ENCODE results near the gene DHH. TPM values are rescaled to one million over a fixed set of nuclear protein-coding genes. Genes with fewer than 3 reads are reported as not detected.

Gene DHH
- total and polyA plus RNA-seq, 9 of the 15 experiments (the other 6 are each of a cell fraction or from before 2014, with no cell fraction given): 0.07 to 2.6 (median 0.54) TPM

GRCh38 chr12:49133590-49133989 is 39.0 kb upstream of the DHH start (continued):
- TF ChIP-seq CEBPG (CRISPR knock-in tag; IDR thresholded peaks at IDR 0.05): no peak
- TF ChIP-seq CEBPG (tag; conservative IDR thresholded peaks at IDR 0.05 in 1 of 2, IDR thresholded peaks at IDR 0.05 in 1 of 2): 0 out of 4 replicates have a peak, but pooled peaks of 1 of the 2 experiments have one; percentile 9
- TF ChIP-seq, protein P1, sequence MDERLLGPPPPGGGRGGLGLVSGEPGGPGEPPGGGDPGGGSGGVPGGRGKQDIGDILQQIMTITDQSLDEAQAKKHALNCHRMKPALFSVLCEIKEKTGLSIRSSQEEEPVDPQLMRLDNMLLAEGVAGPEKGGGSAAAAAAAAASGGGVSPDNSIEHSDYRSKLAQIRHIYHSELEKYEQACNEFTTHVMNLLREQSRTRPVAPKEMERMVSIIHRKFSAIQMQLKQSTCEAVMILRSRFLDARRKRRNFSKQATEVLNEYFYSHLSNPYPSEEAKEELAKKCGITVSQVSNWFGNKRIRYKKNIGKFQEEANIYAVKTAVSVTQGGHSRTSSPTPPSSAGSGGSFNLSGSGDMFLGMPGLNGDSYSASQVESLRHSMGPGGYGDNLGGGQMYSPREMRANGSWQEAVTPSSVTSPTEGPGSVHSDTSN (CRISPR knock-in tag; IDR thresholded peaks at IDR 0.05; ENCODE audit: low read depth): no peak
- TF ChIP-seq, protein P1 (tag; conservative IDR thresholded peaks at IDR 0.05; ENCODE audit: low read depth): no peak
- TF ChIP-seq ZNF121 (CRISPR knock-in tag; conservative IDR thresholded peaks at IDR 0.05): no peak
- no peak for TF ChIP-seq ELF1 (tag; IDR thresholded peaks at IDR 0.05)

DNA sequence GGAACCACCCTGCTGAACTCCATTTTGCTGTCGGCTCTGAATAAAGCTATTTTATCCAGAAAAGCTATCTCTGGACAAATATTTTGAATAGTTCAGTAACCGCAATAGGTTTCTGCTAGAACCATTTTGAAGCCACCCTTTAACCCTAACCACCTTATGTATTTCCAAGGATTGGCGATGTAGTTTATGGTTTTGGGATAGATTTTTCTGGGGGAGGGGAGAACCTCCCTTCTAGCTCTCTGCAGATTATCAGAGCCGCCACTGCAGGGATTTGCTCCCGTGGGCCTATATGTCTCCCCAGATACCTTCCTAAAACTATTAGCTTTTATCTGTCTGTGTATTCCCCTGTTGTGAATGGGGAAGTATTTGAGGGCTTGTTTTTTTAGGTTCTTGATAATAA is 38.4 kb upstream of the DHH start:
- no peak for FAIRE-seq
- Histone ChIP-seq H3K9ac (ENCODE audit: insufficient read depth in 1 of 2, low read depth in 2 of 2, low read length in 2 of 2) (peak overlapping the region in 1 of 2 experiments; percentile 88; a peak in 2 of 4 replicates), H3K4me2 (ENCODE audit: insufficient read depth, low read length) (peak overlapping the region; percentile 77), H2AFZ (ENCODE audit: low read depth, low read length) (0 out of 2 replicates have a peak overlapping the region, but pooled peaks have one; percentile 5), H3K9me1 (ENCODE audit: control insufficient read depth, insufficient read depth, low read length) (peaks cover 4% of the 10 kb centered on the region), H3K4me1 (replicated peaks in 1 of 2; ENCODE audit: control insufficient read depth in 2 of 2, insufficient read depth in 2 of 2, low read length in 2 of 2) (peaks cover 15 to 31% of the 10 kb centered on the region in 2 experiments; a peak in 4 of 5 replicates), H3K36me3 (ENCODE audit: control insufficient read depth, insufficient read depth, low read length) (peaks cover 26% of the 10 kb centered on the region), H3K9me3 (replicated peaks; ENCODE audit: control insufficient read depth, insufficient read depth, low read depth, low read length) (no peaks in the 10 kb centered on the region), H3K27ac (ENCODE audit: extremely low read depth, low read depth, low read length) (no peak overlapping the region; the same call in 2 of the 3 replicates), H3K27me3 (ENCODE audit: control insufficient read depth in 2 of 2, insufficient read depth in 2 of 2, low read length in 2 of 2) (no peaks in the 10 kb centered on the region), H3K79me2 (ENCODE audit: control insufficient read depth, insufficient read depth, low read length) (peaks cover 51% of the 10 kb centered on the region), H4K20me1 (replicated peaks; ENCODE audit: control insufficient read depth, insufficient read depth, low read length) (peaks cover 13% of the 10 kb centered on the region), H3K4me3 (peak overlapping the region; percentile 84)
- POLR2A ChIA-PET: interaction anchor here (0.6 to 4.9 kb wide), 17 partner anchors 9 to 144 kb away, joined by 3 to 151 read pairs (median 13); partner anchors contain the start of genes DHH, RHEBL1 and TUBA1C
- 3% methylated on average over 5 of the region's 5 CpGs for WGBS (ENCODE audit: insufficient coverage, low coverage, missing lambda C conversion rate)
- intact Hi-C loops (cut with micrococcal nuclease) (loop anchor here (5.0 to 10.0 kb wide), 2 partner anchors 71 to 132 kb away; partner anchors contain the start of genes KMT2D and TUBA1C), in situ Hi-C loops (cut with MboI) (no loop called here)
- BruUV-seq (replicated peaks): no TSS peak
- ATAC-seq: no peak
- CTCF ChIA-PET (ENCODE audit: low intra/inter-chr PET ratio): no interaction called here
- DNase-seq (ENCODE audit: extremely low read depth in 1 of 4, low spot score in 3 of 4): peak in 2 of 4 experiments; percentile 20 to 44
- TF ChIP-seq TEAD1 (CRISPR knock-in tag; IDR thresholded peaks at IDR 0.05) (peak in 1 of 2 experiments; percentile 32; a peak in 1 of 4 replicates), DPF2 (IDR thresholded peaks at IDR 0.05) (no peak), NCOA1 (IDR thresholded peaks at IDR 0.05; ENCODE audit: low read depth) (no peak), HDAC2 (IDR thresholded peaks at IDR 0.05) (peak; percentile 47; the same call in 1 of the 2 replicates), CHCHD3 (CRISPR knock-in tag; IDR thresholded peaks at IDR 0.05) (no peak), RCOR1 (IDR thresholded peaks at IDR 0.05; ENCODE audit: borderline replicate concordance in 1 of 2, low read depth in 2 of 2, low read length in 2 of 2) (peak; percentile 42 to 89; a peak in 2 of 4 replicates), CBFA2T3 (IDR thresholded peaks at IDR 0.05) (peak; percentile 49)
- TF ChIP-seq, protein P2, sequence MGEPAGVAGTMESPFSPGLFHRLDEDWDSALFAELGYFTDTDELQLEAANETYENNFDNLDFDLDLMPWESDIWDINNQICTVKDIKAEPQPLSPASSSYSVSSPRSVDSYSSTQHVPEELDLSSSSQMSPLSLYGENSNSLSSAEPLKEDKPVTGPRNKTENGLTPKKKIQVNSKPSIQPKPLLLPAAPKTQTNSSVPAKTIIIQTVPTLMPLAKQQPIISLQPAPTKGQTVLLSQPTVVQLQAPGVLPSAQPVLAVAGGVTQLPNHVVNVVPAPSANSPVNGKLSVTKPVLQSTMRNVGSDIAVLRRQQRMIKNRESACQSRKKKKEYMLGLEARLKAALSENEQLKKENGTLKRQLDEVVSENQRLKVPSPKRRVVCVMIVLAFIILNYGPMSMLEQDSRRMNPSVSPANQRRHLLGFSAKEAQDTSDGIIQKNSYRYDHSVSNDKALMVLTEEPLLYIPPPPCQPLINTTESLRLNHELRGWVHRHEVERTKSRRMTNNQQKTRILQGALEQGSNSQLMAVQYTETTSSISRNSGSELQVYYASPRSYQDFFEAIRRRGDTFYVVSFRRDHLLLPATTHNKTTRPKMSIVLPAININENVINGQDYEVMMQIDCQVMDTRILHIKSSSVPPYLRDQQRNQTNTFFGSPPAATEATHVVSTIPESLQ (CRISPR knock-in tag; IDR thresholded peaks at IDR 0.05): no peak
- TF ChIP-seq, protein P3, sequence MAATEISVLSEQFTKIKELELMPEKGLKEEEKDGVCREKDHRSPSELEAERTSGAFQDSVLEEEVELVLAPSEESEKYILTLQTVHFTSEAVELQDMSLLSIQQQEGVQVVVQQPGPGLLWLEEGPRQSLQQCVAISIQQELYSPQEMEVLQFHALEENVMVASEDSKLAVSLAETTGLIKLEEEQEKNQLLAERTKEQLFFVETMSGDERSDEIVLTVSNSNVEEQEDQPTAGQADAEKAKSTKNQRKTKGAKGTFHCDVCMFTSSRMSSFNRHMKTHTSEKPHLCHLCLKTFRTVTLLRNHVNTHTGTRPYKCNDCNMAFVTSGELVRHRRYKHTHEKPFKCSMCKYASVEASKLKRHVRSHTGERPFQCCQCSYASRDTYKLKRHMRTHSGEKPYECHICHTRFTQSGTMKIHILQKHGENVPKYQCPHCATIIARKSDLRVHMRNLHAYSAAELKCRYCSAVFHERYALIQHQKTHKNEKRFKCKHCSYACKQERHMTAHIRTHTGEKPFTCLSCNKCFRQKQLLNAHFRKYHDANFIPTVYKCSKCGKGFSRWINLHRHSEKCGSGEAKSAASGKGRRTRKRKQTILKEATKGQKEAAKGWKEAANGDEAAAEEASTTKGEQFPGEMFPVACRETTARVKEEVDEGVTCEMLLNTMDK (IDR thresholded peaks at IDR 0.05; ENCODE audit: borderline replicate concordance, insufficient read depth, low read depth, low read length, poor library complexity, severe bottlenecking): no peak
